Duodenal mucosa (tissue), 2 donors: ENCODE results near the gene CUL2.

Source experiments
- H3K27ac ChIP-seq: one replicate; pipeline ENCODE4 v1.7.0; 2013; ENCODE audit warnings: low read depth, low read length
- H3K27me3 ChIP-seq, 2 donors: one replicate each; pipeline ENCODE4 v1.7.0; 2013; ENCODE audit warnings: low read length in 2 of 2, control low read depth in 1 of 2; ENCODE audit not compliant: insufficient read depth in 2 of 2, control insufficient read depth in 1 of 2
- H3K36me3 ChIP-seq, 2 donors: one replicate each; pipeline ENCODE4 v1.7.0; 2013; ENCODE audit warnings: low read length in 2 of 2, control low read depth in 1 of 2; ENCODE audit not compliant: insufficient read depth in 2 of 2, control insufficient read depth in 1 of 2
- H3K4me1 ChIP-seq, 2 donors: one replicate each; pipeline ENCODE4 v1.7.0; 2013; ENCODE audit warnings: low read length in 2 of 2, control low read depth in 1 of 2; ENCODE audit not compliant: insufficient read depth in 2 of 2, control insufficient read depth in 1 of 2
- H3K4me3 ChIP-seq, 2 donors: one replicate each; pipeline ENCODE4 v1.7.0; 2013; ENCODE audit warnings: low read length in 2 of 2, low read depth in 1 of 2
- H3K9ac ChIP-seq, 2 donors: one replicate each; pipeline ENCODE4 v1.7.0; 2013; ENCODE audit warnings: low read length in 2 of 2, low read depth in 1 of 2
- H3K9me3 ChIP-seq, 2 donors: one replicate each; pipeline ENCODE4 v1.7.0; 2013; ENCODE audit warnings: low read length in 2 of 2, control low read depth in 1 of 2; ENCODE audit not compliant: control insufficient read depth in 1 of 2

CUL2 gene

GRCh38 chr10:35035606-35036005 is 54.5 kb downstream of the CUL2 start:
- Histone ChIP-seq H3K9ac (no peak overlapping the region), H3K27me3 (no peaks in the 10 kb centered on the region), H3K9me3 (no peaks in the 10 kb centered on the region), H3K4me3 (no peak overlapping the region), H3K36me3 (peaks cover 24 to 54% of the 10 kb centered on the region in 2 donors), H3K4me1 (no peaks in the 10 kb centered on the region), H3K27ac (no peak overlapping the region)

- H3K9me3 ChIP-seq: no peaks in the 10 kb centered on the region
- H3K4me3 ChIP-seq: no peak overlapping the region
- H3K27me3 ChIP-seq: no peaks in the 10 kb centered on the region
- peaks cover 18 to 49% of the 10 kb centered on the region in 2 donors for H3K36me3 ChIP-seq
- H3K4me1 ChIP-seq: peaks cover 0 to 4% of the 10 kb centered on the region in 2 donors
- no peak overlapping the region for H3K9ac ChIP-seq
- H3K27ac ChIP-seq: no peak overlapping the region
These were observed 62.6 kb downstream of the CUL2 start for GRCh38 chr10:35027567-35027966.

- Histone ChIP-seq H3K9ac (no peak overlapping the region), H3K4me3 (no peak overlapping the region), H3K36me3 (peaks cover 13 to 45% of the 10 kb centered on the region in 2 donors), H3K27me3 (no peaks in the 10 kb centered on the region), H3K4me1 (peaks cover 0 to 4% of the 10 kb centered on the region in 2 donors), H3K9me3 (no peaks in the 10 kb centered on the region), H3K27ac (no peak overlapping the region)
These were observed 64.2 kb downstream of the CUL2 start for GRCh38 chr10:35025916-35026315.

GRCh38 chr10:35020481-35020880 is 69.7 kb downstream of the CUL2 start:
- Histone ChIP-seq H3K4me1 (no peaks in the 10 kb centered on the region), H3K27me3 (no peaks in the 10 kb centered on the region), H3K9ac (no peak overlapping the region), H3K36me3 (peaks cover 5 to 41% of the 10 kb centered on the region in 2 donors), H3K4me3 (no peak overlapping the region), H3K9me3 (no peaks in the 10 kb centered on the region), H3K27ac (no peak overlapping the region)

GRCh38 chr10:35019041-35020024 is 70.8 kb downstream of the CUL2 start:
- H3K9ac ChIP-seq: no peak overlapping the region
- H3K27me3 ChIP-seq: no peaks in the 10 kb centered on the region
- H3K4me3 ChIP-seq: no peak overlapping the region
- no peak overlapping the region for H3K27ac ChIP-seq
- H3K36me3 ChIP-seq: peaks cover 2 to 40% of the 10 kb centered on the region in 2 donors
- H3K9me3 ChIP-seq: no peaks in the 10 kb centered on the region
- no peaks in the 10 kb centered on the region for H3K4me1 ChIP-seq

GRCh38 chr10:35017608-35018007 is 72.5 kb downstream of the CUL2 start:
- no peak overlapping the region for H3K9ac ChIP-seq
- no peaks in the 10 kb centered on the region for H3K9me3 ChIP-seq
- H3K36me3 ChIP-seq: peaks cover 0 to 31% of the 10 kb centered on the region in 2 donors
- H3K27ac ChIP-seq: no peak overlapping the region
- no peak overlapping the region for H3K4me3 ChIP-seq
- H3K27me3 ChIP-seq: no peaks in the 10 kb centered on the region
- no peaks in the 10 kb centered on the region for H3K4me1 ChIP-seq

GRCh38 chr10:35015843-35016408 is 74.2 kb downstream of the CUL2 start:
- H3K27me3 ChIP-seq: no peaks in the 10 kb centered on the region
- no peaks in the 10 kb centered on the region for H3K4me1 ChIP-seq
- H3K9me3 ChIP-seq: no peaks in the 10 kb centered on the region
- no peak overlapping the region for H3K27ac ChIP-seq
- no peak overlapping the region for H3K9ac ChIP-seq
- no peak overlapping the region for H3K4me3 ChIP-seq
- peaks cover 2 to 37% of the 10 kb centered on the region in 2 donors for H3K36me3 ChIP-seq

- peaks cover 10 to 56% of the 10 kb centered on the region in 2 donors for H3K36me3 ChIP-seq
These were observed 77.4 kb downstream of the CUL2 start for GRCh38 chr10:35012781-35013180.

GRCh38 chr10:35011771-35012191 is 78.4 kb downstream of the CUL2 start:
- H3K4me3 ChIP-seq: no peak overlapping the region
- no peaks in the 10 kb centered on the region for H3K4me1 ChIP-seq
- H3K9me3 ChIP-seq: no peaks in the 10 kb centered on the region

More at GRCh38 chr10:35012781-35013180, 77.4 kb downstream of the CUL2 start:
- Histone ChIP-seq H3K27me3 (no peaks in the 10 kb centered on the region), H3K9ac (no peak overlapping the region), H3K9me3 (no peaks in the 10 kb centered on the region), H3K4me3 (no peak overlapping the region), H3K4me1 (no peaks in the 10 kb centered on the region), H3K27ac (no peak overlapping the region)

GRCh38 chr10:35007858-35008301 is 82.3 kb downstream of the CUL2 start:
- H3K27me3 ChIP-seq: no peaks in the 10 kb centered on the region
- no peaks in the 10 kb centered on the region for H3K9me3 ChIP-seq
- no peak overlapping the region for H3K27ac ChIP-seq
- H3K4me1 ChIP-seq: no peaks in the 10 kb centered on the region
- H3K36me3 ChIP-seq: peaks cover 10 to 41% of the 10 kb centered on the region in 2 donors
- H3K9ac ChIP-seq: no peak overlapping the region
- H3K4me3 ChIP-seq: no peak overlapping the region

More at GRCh38 chr10:35011771-35012191, 78.4 kb downstream of the CUL2 start:
- Histone ChIP-seq H3K36me3 (peaks cover 10 to 55% of the 10 kb centered on the region in 2 donors), H3K27ac (no peak overlapping the region), H3K9ac (no peak overlapping the region), H3K27me3 (no peaks in the 10 kb centered on the region)
